ENCODE measurements around the gene CADPS2. TPM values are rescaled to one million over a fixed set of nuclear protein-coding genes. Genes with fewer than 3 reads are reported as not detected.
A peak's percentile ranks its signal among the peaks of the same experiment; 100 is the strongest.

CADPS2 gene
- total RNA-seq, 1 donor from 2014 or later, result 19.1 TPM

DNA sequence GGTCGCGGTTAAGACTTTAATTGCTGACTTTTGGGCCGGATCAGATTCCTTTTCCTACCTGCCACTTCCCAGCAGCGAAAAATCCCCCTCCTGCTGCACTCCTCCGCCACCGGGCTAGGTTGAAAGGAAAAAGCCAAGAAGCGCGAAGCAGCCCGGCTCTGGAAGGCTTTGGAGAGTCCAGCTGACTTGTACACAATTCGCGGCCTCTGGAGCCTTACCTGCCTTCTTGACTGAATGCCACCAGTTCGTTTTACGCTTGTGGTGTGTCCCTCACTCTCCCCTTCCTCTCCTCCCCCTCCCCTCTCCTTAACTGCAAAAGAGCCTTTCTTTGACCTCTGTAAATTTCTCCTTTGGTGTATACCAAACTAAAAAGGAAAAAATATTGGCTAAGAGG lies 579.0 kb downstream of the CADPS2 start:
- TF ChIP-seq, protein P1, sequence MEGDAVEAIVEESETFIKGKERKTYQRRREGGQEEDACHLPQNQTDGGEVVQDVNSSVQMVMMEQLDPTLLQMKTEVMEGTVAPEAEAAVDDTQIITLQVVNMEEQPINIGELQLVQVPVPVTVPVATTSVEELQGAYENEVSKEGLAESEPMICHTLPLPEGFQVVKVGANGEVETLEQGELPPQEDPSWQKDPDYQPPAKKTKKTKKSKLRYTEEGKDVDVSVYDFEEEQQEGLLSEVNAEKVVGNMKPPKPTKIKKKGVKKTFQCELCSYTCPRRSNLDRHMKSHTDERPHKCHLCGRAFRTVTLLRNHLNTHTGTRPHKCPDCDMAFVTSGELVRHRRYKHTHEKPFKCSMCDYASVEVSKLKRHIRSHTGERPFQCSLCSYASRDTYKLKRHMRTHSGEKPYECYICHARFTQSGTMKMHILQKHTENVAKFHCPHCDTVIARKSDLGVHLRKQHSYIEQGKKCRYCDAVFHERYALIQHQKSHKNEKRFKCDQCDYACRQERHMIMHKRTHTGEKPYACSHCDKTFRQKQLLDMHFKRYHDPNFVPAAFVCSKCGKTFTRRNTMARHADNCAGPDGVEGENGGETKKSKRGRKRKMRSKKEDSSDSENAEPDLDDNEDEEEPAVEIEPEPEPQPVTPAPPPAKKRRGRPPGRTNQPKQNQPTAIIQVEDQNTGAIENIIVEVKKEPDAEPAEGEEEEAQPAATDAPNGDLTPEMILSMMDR (IDR thresholded peaks at IDR 0.05), result no peak
- no peak for TF ChIP-seq EZH2 (IDR thresholded peaks at IDR 0.05)
- no peak for TF ChIP-seq EZH2phosphoT487 (IDR thresholded peaks at IDR 0.05)
- H3K9me3 Mint-ChIP-seq, result peaks cover 3% of the 10 kb centered on the region
- Histone ChIP-seq H3F3A (ENCODE audit: low read depth) (peaks cover 97% of the 10 kb centered on the region), H4K20me1 (ENCODE audit: low read depth) (peaks cover 93% of the 10 kb centered on the region), H3K27me3 (no peaks in the 10 kb centered on the region), H3K79me2 (ENCODE audit: low read depth) (peaks cover 100% of the 10 kb centered on the region), H3K36me3 (peaks cover 24% of the 10 kb centered on the region), H3K4me2 (peak overlapping the region; percentile 98), H3K27ac (peak overlapping the region; percentile 96), H3K9me3 (ENCODE audit: low read depth) (no peaks in the 10 kb centered on the region), H3K4me1 (peaks cover 15% of the 10 kb centered on the region), H2AFZ (replicated peaks) (no peak overlapping the region), H3K4me3 (peak overlapping the region; percentile 92), H3K9ac (peak overlapping the region; percentile 62)
- H3K36me3 Mint-ChIP-seq, result peaks cover 2% of the 10 kb centered on the region
- H3K4me3 Mint-ChIP-seq, result peak overlapping the region; percentile 91
- H3K27ac Mint-ChIP-seq, result peak overlapping the region; percentile 33
- peaks cover 67% of the 10 kb centered on the region for H3K27me3 Mint-ChIP-seq (ENCODE audit: insufficient read depth, low read depth)
- H3K4me1 Mint-ChIP-seq, result peaks cover 54% of the 10 kb centered on the region
- peak; percentile 76 for DNase-seq (ENCODE audit: low spot score)

DNA sequence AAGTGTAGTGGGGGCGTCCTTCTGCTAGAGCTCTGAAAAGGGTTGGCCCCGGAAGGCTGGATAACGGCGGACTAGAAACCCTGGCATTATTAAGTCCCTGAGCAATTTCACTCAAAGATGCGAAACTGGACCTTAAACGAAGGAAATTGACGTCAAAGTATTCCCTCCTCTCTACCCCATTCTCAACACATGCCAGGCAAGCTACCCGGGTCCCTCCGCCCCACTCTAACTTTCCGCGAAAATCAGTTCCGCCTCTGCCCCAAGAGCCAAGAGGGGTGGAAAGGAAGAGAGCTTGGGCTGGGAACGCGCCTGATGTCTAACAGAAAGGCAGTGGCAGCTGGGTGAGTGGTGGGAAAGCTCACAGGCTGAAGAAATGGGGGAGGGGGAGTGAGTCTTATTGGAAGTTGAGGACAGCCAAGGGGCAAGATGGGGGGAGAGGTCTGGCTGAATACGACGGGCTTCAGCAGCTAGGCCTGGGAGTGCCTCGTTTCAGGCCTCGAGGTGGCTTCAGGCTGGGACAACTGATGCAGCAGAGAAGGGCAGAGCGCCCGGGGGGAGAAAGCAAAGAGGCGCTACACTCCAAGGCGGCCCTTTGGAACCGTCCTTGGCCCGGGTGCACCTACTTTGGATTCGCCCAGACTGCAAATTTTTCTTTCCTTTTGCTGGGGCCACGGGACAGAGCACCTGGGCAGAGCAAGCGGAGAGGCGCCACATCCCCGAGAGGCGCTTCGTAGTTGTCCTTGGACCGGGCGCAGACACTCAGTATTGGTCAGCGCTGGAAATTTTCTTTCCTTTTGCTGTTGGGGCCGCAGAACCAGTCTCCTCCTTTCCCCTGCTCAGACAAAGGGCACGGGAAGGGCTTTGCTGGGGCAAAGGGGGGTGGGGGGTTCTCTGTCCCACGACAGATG lies 579.7 kb downstream of the CADPS2 start:
- Mint-ChIP-seq H3K4me3 (peak overlapping the region; percentile 91), H3K4me1 (peaks cover 49% of the 10 kb centered on the region), H3K27me3 (ENCODE audit: insufficient read depth, low read depth) (peaks cover 66% of the 10 kb centered on the region), H3K36me3 (peaks cover 3% of the 10 kb centered on the region), H3K9me3 (peaks cover 3% of the 10 kb centered on the region), H3K27ac (peak overlapping the region; percentile 33)
- H3K27me3 ChIP-seq, result no peaks in the 10 kb centered on the region
- peaks cover 93% of the 10 kb centered on the region for H4K20me1 ChIP-seq (ENCODE audit: low read depth)
- H3K4me3 ChIP-seq, result peak overlapping the region; percentile 92
- peak overlapping the region; percentile 96 for H3K27ac ChIP-seq
- H2AFZ ChIP-seq (replicated peaks), result no peak overlapping the region
- peaks cover 8% of the 10 kb centered on the region for H3K4me1 ChIP-seq
- H3K9me3 ChIP-seq (ENCODE audit: low read depth), result no peaks in the 10 kb centered on the region
- DNase-seq (ENCODE audit: low spot score), result peak; percentile 89
- peaks cover 100% of the 10 kb centered on the region for H3K79me2 ChIP-seq (ENCODE audit: low read depth)
- H3K36me3 ChIP-seq, result peaks cover 26% of the 10 kb centered on the region
- peak overlapping the region; percentile 98 for H3K4me2 ChIP-seq
- H3K9ac ChIP-seq, result peak overlapping the region; percentile 62
- H3F3A ChIP-seq (ENCODE audit: low read depth), result peaks cover 97% of the 10 kb centered on the region
- TF ChIP-seq EZH2phosphoT487 (IDR thresholded peaks at IDR 0.05), result no peak
- no peak for TF ChIP-seq EZH2 (IDR thresholded peaks at IDR 0.05)
- TF ChIP-seq, protein P1 (IDR thresholded peaks at IDR 0.05), result no peak

- H3K4me3 ChIP-seq, result peak overlapping the region; percentile 92
- H3K4me1 Mint-ChIP-seq, result peaks cover 40% of the 10 kb centered on the region
- peaks cover 6% of the 10 kb centered on the region for H3K4me1 ChIP-seq
- H3K4me2 ChIP-seq, result peak overlapping the region; percentile 98
- H3K27ac ChIP-seq, result peak overlapping the region; percentile 96
- peaks cover 93% of the 10 kb centered on the region for H4K20me1 ChIP-seq (ENCODE audit: low read depth)
- H3K36me3 Mint-ChIP-seq, result peaks cover 11% of the 10 kb centered on the region
- H3K9ac ChIP-seq, result peak overlapping the region; percentile 62
- peaks cover 100% of the 10 kb centered on the region for H3K79me2 ChIP-seq (ENCODE audit: low read depth)
- H3K27me3 Mint-ChIP-seq (ENCODE audit: insufficient read depth, low read depth), result peaks cover 63% of the 10 kb centered on the region
- H3K27ac Mint-ChIP-seq, result no peak overlapping the region
- H3K36me3 ChIP-seq, result peaks cover 33% of the 10 kb centered on the region
- peak overlapping the region; percentile 91 for H3K4me3 Mint-ChIP-seq
- peaks cover 3% of the 10 kb centered on the region for H3K9me3 Mint-ChIP-seq
- TF ChIP-seq EZH2phosphoT487 (IDR thresholded peaks at IDR 0.05), result no peak
- no peak for TF ChIP-seq EZH2 (IDR thresholded peaks at IDR 0.05)
- TF ChIP-seq, protein P1 (IDR thresholded peaks at IDR 0.05), result no peak
- peak; percentile 79 for DNase-seq (ENCODE audit: low spot score)
- peaks cover 97% of the 10 kb centered on the region for H3F3A ChIP-seq (ENCODE audit: low read depth)
- H3K9me3 ChIP-seq (ENCODE audit: low read depth), result no peaks in the 10 kb centered on the region
- no peak overlapping the region for H2AFZ ChIP-seq (replicated peaks)
- H3K27me3 ChIP-seq, result no peaks in the 10 kb centered on the region
These were observed 580.6 kb downstream of the CADPS2 start for GRCh38 chr7:122305475-122306319.

Data from neural progenitor cell (in vitro differentiated cells).